GM13976 (cell line): ENCODE data around the gene VAX1.

ENCODE experiments used
- DNase-seq: peaks from one replicate; pipeline ENCODE4 v3.0.0; 2012; ENCODE audit warnings: low spot score
- in situ Hi-C: fragments of 300-500 bp; cut with MboI; formaldehyde crosslinking; loops from one replicate; pipeline ENCODE4 v1.12.0; 2022; ENCODE audit warnings: low sequenced_read_pairs, mixed read lengths, inconsistent platforms; ENCODE audit not compliant: unreplicated experiment
- TF ChIP-seq, protein P1 (sequence below): IDR thresholded peaks from 2 replicates; pipeline ENCODE4 v1.5.1; 2012; ENCODE audit warnings: borderline replicate concordance, mild to moderate bottlenecking; ENCODE audit not compliant: insufficient read depth; ENCODE audit errors: extremely low read depth, missing control alignments, control extremely low read depth

Gene VAX1

DNA sequence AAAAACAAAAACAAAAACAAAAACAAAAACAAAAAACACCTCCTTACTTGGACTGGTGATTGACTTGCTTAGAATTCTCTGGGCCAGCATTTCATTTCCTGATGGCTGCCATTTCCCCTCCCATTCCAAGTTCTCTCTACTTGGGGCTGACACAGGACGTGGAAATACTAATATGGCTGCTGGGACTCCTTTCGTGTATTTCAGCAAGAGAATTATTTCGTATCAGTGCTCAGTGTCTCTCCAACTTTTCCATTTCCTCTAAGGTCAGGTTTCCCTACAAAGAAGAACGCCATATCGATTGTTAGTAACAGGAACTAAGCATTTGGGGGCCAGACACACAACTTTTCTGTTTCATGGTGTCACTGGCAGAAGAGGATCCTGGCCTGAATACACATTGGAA, 22.5 kb upstream of the VAX1 start:
- in situ Hi-C loops, result no loop called here
- TF ChIP-seq, protein P1, sequence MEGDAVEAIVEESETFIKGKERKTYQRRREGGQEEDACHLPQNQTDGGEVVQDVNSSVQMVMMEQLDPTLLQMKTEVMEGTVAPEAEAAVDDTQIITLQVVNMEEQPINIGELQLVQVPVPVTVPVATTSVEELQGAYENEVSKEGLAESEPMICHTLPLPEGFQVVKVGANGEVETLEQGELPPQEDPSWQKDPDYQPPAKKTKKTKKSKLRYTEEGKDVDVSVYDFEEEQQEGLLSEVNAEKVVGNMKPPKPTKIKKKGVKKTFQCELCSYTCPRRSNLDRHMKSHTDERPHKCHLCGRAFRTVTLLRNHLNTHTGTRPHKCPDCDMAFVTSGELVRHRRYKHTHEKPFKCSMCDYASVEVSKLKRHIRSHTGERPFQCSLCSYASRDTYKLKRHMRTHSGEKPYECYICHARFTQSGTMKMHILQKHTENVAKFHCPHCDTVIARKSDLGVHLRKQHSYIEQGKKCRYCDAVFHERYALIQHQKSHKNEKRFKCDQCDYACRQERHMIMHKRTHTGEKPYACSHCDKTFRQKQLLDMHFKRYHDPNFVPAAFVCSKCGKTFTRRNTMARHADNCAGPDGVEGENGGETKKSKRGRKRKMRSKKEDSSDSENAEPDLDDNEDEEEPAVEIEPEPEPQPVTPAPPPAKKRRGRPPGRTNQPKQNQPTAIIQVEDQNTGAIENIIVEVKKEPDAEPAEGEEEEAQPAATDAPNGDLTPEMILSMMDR, result no peak
- DNase-seq, result no peak

DNA sequence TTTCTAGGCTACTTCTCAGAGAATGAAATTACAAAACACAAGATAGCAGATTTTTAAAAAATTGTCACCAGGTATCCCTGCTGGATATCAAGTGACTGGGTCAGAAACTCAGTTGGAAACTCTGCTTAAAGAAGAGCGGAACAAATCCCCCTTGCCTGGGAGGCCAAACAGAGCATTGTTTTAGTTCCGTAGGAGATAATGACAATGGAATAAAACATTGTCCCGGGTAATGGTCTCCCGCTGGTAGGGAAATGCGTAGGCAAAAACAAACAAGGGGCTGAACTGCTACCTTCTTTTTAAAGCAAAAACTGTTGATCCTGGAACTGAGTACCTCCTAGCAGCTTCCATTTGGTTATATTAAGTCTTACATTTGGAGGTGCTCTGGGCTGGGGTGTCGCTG, 21.3 kb upstream of the VAX1 start:
- in situ Hi-C loops, result no loop called here
- TF ChIP-seq, protein P1, result no peak
- DNase-seq, result no peak

DNA sequence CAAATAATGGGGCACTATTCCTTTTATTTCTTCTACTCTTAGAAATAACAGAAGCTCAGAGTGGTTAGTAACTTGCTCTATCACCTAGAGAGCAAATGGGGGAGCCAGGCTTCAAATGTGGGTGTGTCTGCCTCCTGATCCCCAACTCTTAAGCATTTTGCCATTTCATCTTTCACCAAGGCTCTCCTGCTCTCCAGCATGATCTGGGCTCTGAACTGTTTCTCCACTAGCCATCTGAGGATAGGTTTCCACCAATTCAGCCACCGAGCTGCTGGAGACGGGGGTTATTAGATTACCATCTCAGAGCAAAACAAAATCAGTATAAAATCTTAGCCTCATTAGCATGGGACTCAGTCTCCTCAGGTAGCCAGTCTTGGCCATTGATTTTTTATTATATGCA, 20.2 kb upstream of the VAX1 start:
- in situ Hi-C loops, result no loop called here
- no peak for DNase-seq
- TF ChIP-seq, protein P1, result no peak

DNA sequence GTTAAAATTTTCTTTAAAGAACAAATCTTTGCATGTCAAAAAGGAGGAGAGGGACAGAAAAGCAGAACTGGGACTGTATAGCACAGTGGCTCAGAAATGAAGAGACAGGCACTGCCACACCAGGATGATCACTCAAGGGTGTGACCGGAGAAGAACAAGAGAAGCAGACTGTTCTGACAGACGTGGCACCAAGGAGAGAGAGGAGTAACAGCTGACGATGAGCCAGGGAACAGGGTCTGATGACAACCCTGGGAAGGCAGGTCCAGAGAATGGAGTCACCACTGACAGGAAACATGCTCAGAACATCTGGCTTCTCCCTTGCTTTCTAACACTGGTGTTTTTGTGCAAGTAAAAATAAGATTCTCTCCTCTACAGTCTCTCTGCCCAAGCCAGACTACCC, 14.6 kb upstream of the VAX1 start:
- DNase-seq, result no peak
- TF ChIP-seq, protein P1, result no peak
- in situ Hi-C loops, result no loop called here

DNA sequence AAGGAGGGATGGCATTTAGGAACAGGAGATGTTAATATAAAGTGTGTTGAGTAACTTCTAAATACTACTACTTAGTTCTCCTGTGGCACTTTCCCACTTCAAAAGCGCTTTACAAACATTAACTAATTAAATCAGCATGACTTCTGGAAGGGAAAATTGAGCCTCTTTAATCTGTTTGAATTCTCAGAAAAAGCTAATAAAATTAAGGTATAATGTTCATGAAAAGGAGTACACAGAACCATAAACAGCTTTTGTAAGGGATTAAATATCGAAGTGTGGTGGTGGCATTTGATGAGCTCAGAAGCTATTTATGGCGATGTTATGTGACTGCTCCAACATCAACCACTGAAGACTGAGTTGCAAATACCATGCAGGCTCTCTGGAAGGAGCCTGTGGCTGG, 10.2 kb upstream of the VAX1 start:
- TF ChIP-seq, protein P1, result no peak
- no peak for DNase-seq
- in situ Hi-C loops, result no loop called here

DNA sequence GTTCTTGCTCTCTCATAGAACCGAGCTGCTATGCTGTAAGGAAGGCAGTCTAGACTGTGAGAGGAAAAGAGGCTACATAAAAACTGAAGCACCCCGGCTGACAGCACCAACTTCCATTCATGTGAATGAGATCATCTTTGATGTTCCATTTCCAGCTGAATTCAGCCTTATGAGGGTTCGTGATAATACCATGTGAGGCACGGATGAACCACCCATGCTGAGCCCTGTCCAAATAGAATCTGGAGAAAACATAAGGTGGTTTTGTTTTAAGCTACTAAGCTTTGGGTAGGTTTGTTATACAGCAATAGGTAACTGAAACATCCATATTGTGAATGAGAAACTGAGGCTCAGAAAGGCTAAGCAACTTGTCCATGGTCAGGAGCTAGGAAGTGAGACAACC, 6.9 kb upstream of the VAX1 start:
- TF ChIP-seq, protein P1, result no peak
- in situ Hi-C loops, result no loop called here
- no peak for DNase-seq

DNA sequence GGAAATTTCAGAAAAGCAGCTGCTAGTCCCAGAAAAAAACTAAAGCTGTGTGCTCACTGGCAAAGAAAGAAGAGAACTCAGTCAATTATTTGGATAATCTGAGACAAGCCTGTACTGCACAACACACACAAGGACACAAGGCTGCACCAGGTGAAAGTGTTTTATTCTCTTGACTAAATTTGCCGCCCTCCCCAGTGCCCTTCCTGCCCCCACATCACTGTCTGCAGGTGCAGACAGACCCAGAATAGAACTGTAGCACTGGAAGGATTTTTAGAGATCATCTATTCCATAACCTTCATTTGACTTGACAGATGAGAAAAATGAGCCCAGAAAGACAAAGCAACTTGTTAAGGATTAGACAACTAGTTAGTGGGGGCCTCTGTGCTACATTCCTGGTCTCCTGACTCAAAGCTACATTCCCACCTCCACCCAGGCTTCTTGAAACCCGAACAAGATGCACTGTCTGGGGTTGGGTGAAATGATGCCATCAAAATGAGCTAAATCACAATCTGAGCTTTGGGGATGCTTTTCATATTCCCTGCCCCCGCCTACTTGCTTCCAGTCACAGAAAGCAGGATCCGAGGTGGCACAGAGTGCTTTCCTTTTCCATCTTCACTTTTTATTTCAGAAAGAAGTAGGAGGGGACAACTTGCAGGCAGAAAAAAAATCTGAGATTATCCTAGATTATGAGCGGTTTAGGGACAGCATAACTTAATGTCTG, 5.2 kb upstream of the VAX1 start:
- no peak for DNase-seq
- in situ Hi-C loops, result no loop called here
- TF ChIP-seq, protein P1, result no peak
